Smooth muscle cell of the brain vasculature (primary cell): ENCODE data around the gene TMEM184B.

Experiments
- DNase-seq: peaks from one replicate; pipeline ENCODE4 v3.0.0-alpha.2; 2012; ENCODE audit warnings: low read depth, low spot score

TMEM184B gene

GRCh38 chr22:38308791-38309498 is 36.1 kb upstream of the TMEM184B start:
- DNase-seq: no peak

- no peak for DNase-seq
These were observed 33.0 kb upstream of the TMEM184B start for GRCh38 chr22:38305471-38306448.

DNA sequence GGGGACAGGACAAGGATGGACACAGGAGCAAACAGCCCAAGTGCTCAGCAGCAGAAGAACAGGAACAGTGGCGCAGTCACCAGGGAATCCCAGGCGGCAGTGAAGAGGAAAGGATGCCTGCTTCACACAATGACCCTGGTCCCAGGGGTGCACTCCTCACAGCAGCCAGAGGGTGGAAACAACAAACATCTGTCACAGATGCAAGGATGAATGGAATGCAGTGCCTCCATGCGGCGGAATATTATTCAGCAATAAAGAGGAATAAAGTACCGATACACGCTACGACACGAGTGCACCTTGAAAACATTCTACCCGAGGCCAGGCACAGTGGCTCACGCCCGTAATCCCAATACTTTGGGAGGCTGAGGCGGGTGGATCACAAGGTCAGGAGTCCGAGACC is 31.7 kb upstream of the TMEM184B start:
- DNase-seq: no peak

DNA sequence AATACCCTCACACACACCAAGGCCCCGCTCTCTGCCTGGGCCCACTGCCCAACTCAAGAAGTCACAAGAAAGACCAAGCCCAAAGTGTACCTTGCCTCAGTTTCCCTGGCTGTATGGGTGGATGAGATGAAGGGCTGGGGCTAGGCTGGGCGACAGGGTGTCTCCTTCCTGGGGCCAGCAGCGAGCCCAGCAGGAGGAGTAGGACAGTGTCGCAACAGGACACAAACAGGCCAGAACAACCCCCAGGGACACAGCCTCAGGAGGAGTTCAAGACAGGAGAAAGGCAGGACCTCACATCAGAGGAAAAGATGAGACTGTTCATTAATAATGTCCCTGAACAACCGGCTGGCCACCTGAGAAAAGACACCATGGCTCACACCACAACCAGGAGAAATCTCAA is 31.2 kb upstream of the TMEM184B start:
- no peak for DNase-seq

- no peak for DNase-seq
These were observed 30.1 kb upstream of the TMEM184B start for GRCh38 chr22:38302906-38303305.

DNA sequence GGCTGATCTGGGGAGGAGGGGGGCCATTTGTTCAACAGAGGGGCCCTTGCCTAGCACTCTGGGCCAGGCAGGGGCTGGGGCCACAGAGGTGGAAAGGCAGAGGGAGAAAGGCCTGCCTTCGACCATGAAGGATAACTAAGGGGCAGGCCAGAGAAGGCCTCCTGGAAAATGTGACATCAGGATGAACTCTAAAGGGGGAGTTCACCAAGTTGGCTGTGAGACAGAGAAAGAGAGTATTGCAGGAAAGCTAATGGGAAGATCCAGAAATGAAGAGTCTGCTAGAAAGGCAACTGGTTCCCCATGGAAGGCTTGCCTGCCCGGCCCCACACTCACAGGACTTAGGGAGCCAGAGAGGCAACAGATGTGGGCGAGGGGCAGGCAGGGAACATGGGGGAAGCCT is 28.1 kb upstream of the TMEM184B start:
- no peak for DNase-seq

- no peak for DNase-seq
These were observed 27.6 kb upstream of the TMEM184B start for GRCh38 chr22:38300197-38300945.

DNA sequence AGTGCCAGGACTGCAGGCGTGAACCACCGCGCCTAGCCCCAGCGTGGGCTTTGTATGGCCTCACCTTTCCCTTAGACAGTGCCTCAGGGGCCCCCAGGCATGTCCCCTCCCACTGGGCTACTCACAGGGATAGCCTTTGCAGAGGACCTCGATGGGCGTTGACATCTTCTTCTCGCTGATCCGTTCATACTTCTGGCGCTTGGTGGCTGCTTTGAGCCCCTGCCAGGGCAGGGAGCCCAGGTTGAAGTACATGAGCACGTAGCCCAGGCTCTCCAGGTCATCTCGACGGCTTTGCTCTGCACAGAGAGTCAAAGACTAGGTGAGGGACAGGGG is 26.9 kb upstream of the TMEM184B start:
- no peak for DNase-seq

DNA sequence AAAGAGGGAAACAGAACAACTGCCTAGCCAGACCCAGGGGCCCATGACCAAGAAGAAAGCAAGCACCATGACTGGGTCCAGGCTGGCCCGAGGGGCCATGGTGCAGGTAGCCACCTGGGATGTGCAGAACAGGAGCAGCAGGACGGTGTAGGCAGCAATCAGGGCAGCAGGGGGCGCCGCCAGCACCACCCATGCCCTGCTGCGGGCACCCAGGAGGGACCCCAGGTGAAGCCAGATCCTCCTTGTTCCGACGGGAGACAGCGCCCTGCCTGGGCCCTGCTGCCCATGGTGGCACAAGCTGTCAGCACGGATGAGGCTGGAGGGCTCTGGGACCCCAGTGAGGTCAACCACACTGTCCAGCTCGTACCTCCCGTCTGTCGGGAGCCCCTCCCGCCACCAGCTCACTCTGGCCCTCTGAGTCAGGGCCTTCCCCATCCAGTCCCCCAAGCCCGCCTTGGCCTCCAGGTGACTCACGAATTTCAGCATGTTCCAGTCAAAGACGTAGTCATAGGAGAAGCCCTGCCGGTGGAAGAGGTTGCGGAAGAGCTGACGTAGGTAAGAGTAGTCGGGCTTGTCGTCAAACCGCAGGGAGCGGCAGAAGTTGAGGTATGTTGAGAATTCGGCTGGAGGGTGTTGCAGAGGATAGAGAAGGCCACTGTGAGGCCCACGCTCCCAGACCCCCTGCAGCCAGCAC is 25.6 kb upstream of the TMEM184B start:
- no peak for DNase-seq

DNA sequence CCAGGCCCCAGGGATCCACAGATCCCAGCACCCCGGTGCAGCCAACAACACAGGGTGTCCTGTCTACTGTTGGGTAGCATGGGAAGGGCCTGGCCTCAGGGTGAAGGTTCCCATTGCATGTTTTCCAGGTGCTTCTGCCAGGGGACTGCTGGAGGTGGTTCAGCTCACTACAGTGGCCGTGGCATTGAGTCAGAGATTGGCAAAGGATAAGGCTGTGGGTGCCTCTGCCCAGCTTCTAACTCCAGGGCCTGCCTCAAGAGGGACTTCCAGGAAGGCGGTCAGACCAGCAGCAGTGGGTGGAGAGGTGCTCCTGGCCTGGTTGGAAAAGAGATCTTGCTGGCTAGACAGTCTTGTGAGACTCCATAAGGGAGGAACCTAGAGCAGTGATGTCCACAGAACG is 23.6 kb upstream of the TMEM184B start:
- no peak for DNase-seq

DNA sequence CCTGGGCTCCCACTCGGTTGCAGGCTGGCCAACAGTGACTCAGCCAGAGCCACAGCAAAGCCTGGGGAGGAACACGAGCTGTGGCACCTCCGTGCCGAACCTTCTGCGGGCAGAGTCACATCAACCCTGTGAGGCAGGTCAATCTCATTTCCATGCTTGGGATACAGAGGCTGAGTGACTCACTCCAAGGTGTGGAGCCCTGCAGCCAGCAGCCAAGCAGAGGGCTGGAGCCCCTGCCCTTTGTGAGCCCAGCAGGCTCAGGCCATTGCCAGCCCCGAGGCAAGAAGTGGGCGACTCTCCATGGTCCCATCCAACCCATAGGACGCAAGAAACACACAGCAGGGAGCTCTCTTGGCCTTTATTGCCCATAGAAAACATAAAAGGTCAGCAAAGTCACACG is 23.1 kb upstream of the TMEM184B start:
- no peak for DNase-seq

DNA sequence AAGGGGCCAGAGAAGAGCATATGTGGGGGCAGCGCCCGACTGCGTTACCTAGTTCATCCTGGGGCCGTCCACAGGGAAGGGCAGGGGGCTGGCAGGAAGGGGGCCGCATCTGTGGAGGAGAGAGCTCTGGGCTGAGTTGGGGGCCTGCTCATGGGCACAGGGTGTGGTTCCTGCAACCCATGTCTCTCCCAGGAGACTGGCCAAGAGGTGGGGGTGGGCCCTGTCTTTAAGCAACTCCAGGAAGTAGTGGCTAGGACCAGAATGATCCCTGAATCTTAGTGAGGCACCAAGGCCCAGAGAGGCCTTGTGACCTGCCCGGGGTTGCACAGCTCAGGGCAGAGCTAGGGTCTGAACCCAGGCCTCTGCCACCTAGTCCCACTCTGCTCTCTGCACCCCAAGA is 22.5 kb upstream of the TMEM184B start:
- no peak for DNase-seq

DNA sequence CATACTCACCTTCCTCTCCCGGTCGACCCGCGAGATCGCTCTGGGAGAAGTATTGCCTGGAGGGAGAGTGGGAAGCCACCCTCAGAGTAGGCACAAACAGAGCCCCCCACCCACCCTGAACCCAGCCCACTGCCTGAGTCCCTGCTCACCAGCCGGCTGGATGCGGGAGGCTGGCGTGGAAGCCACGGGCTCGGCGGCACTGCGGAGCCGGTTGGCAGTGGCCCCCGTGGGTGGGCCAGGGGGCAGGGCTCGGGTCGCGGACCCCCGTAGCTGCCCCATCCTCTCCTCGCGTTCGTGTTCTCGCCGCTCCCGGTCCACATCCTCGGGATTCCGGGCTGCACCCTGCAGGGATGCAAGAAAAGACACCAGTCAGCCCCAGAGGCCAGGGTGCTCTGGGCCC is 21.4 kb upstream of the TMEM184B start:
- no peak for DNase-seq

GRCh38 chr22:38292694-38293093 is 19.9 kb upstream of the TMEM184B start:
- DNase-seq: no peak

DNA sequence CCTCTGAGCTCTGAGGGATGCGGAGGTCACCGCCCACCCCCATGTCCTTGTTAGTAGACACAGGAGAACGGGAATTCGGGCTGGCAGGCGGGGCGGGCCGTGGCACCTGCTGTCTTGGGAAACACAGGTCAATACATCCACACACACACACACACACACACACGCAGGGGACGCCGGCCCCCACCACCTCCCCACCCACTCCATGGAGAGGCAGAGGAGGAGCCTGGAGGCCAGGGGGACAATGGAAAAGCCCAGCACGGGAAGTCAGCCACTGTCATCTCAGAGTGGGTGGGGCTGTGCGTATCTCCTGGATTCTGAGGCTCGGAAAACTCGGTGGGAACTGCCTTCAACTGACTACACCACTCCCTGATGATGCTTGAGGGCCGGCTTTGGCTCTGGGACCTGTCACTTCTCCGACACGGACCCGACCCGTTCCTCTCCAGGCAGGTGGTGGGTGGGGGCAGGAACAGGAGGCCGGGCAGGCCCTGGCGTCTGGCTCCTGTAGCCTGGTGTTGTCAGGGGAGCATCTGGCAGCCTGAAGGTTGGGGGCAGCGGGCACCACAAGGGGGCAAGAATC is 18.5 kb upstream of the TMEM184B start:
- DNase-seq: no peak

DNA sequence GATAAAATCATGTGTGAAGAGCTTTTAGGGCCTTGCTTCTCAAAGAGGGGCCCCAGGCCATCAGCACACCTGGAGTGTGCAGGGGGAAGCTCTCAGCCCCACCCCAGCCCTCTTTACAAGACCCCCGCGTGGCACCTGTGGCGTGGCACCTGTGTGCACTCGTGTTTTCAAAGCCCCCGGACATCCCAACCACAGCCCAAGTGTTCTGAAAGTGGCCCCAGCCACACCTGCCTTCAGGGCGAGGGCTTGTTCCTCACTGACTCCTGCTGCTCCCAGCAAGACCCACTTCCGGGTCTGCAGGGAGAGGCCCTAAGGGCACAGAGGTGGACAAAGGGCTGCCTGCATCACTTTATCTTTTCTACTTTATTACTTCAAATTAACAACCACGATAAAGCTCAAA is 17.5 kb upstream of the TMEM184B start:
- no peak for DNase-seq

- DNase-seq: no peak
These were observed 16.8 kb upstream of the TMEM184B start for GRCh38 chr22:38289583-38290082.

DNA sequence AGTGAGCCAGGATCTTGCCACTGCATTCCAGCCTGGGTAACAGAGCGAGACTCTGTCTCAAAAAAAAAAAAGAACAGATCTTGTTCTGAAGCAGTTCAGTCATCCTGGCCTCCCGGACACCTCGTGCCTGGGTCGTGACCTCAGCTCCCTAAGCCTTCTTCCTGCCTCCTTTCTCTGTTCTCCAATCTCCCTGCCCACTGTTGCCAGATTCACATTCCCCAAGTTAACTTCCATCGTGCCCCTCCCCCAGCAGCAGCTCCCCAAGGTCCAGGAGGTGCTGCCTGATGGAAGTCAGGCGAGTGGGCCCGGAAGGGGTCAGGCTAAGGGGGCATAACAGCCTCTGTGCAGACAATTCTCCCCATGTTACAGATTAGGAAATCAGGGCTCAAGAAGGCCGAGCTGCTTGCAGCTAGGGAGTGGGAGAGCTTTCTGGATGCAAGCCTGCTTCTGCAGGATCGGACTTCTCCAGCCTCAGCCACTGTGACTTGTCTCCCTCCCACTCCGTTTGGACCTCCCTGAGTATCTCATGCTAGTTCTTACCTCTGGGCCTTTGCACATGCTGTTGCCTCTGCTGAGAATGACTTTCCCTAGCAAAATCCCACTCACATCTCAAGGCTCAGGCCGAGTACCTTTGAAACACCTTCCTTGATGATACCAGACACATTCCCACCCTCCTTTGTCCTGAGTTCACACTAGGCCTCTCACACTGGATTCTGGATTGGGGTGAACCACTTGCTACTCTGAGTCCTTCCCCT is 14.3 kb upstream of the TMEM184B start:
- no peak for DNase-seq

DNA sequence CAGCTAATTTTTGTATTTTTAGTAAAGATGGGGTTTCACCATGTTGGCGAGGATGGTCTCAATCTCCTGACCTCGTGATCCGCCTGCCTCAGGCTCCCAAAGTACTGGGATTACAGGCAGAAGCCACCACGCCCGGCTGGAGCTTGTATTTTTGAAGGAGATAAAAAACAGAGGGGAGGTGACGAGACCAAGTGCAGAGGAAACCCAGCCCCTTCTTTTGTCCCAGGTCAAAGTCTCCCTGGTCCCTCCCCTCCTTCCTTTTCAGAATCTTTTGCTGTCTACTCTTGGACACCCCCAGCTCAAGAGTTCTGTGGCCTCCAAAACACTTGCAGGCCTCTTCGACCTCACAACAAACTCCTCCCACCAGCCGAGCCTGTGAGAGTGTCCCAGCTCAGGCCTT is 12.2 kb upstream of the TMEM184B start:
- DNase-seq: no peak

DNA sequence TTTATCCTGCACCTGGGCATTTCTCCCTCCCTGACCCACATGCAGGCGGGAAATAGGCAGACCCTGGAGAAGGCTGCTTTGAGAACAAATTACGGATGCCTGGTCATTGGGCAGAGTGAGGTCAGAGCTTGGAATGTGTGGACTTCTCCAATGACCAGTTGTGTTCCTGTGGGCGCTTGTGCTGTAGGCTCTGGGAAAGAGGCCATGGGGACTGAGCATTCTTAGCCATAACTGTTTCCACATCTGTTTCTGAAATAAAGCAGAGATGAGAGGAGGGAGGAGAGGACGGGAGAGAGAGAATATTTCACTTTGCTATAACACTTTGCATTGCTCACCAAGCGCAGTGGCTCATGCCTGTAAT is 11.2 kb upstream of the TMEM184B start:
- DNase-seq: peak; percentile 56

- DNase-seq: no peak
These were observed 9.6 kb upstream of the TMEM184B start for GRCh38 chr22:38282397-38282796.
